ENCODE measurements around the gene HBP1. TPM values are rescaled to one million over a fixed set of nuclear protein-coding genes. Genes with fewer than 3 reads are reported as not detected.

The HBP1 gene, protein sequence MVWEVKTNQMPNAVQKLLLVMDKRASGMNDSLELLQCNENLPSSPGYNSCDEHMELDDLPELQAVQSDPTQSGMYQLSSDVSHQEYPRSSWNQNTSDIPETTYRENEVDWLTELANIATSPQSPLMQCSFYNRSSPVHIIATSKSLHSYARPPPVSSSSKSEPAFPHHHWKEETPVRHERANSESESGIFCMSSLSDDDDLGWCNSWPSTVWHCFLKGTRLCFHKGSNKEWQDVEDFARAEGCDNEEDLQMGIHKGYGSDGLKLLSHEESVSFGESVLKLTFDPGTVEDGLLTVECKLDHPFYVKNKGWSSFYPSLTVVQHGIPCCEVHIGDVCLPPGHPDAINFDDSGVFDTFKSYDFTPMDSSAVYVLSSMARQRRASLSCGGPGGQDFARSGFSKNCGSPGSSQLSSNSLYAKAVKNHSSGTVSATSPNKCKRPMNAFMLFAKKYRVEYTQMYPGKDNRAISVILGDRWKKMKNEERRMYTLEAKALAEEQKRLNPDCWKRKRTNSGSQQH
- total RNA-seq: 92.6 TPM

DNA sequence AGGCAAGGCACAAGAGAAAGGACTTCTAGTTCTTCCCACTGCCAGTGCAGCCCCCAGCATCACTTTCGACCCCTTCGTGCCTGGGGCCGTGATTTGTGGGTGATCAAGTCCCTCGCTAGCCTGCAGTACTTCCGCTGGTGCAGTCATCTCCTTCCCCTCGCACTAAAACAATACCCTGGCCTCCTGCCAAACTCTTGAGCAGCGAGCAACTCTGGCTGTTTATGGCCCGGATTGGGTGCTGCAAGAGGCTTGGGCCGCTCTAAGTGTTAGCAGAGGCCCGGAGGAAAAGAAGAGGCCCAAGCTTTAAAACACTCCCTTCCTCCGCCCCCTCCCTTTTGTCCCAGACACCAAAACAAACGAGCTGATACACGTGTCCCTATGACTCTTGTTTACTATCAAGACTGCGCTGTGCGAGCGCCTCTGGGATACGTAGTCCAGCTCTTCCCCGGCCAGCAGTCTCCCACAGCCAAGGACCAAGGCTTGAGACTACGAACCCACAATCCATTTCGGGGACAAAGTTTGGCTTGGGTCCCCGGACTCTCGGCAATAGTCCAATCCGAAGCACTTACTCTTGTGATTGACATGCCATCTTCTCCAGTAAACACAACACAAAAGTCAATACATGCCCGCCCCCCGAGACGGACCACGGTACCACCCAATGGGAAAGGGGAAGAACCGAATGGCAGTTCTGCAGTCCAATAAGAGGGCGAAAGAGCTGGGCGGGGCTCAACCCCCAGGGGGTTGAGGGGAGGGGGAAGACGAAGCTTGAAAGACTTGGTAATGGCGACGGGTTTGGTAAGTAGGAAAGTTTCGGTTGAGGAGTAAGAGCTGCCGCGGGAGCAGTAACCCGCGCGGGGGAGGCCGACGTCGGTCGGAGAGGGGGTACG lies at the start of gene HBP1:
TSS of gene HBP1 (plus strand) at position 771 of the 887 bp plus-strand sequence. CDS start 10,891 bp downstream, outside the sequence.

Other genes starting within 250 kb of the HBP1 start
- gene PRKAR2B, start 124.3 kb upstream of the HBP1 start, total RNA-seq: 174 TPM

Measured in parietal lobe (tissue), 1 donor.